NT2/D1 (cell line): ENCODE results near the gene TNS4.

Experiments
- SUZ12 ChIP-seq: IDR thresholded peaks from 2 replicates; pipeline ENCODE4 v1.6.1; 2011; ENCODE audit not compliant: insufficient read length, insufficient read depth; ENCODE audit errors: extremely low read depth
- YY1 ChIP-seq: IDR thresholded peaks from 2 replicates; pipeline ENCODE4 v1.6.1; 2011; ENCODE audit not compliant: insufficient read length, insufficient read depth

GRCh38 chr17:40452216-40452787 lies 49.1 kb downstream of the TNS4 start:
- TF ChIP-seq SUZ12, result no peak
- TF ChIP-seq YY1, result no peak
